Activated CD4-positive, alpha-beta T cell treated with anti-CD3 and anti-CD28 coated beads, Interleukin-2, Interleukin-6, amounts not matched to agents 100 ng/mL and 50 ng/mL, durations not matched to agents 16 hours and 8 hours (primary cell): ENCODE data around the gene ZNF564.
"Not testable (repeated sequence)": the region's sequence is repeated elsewhere in the genome, so short reads cannot be mapped to it uniquely, and the experiment has no call there.

ENCODE experiments used
- DNase-seq: peaks from one replicate; pipeline ENCODE4 v3.0.0-alpha.2; 2020

ZNF564 gene

GRCh38 chr19:12495002-12495802, 56.1 kb downstream of the ZNF564 start:
- peak; percentile 84 for DNase-seq

GRCh38 chr19:12494260-12494860, 56.9 kb downstream of the ZNF564 start:
- DNase-seq: no peak

- not testable (repeated sequence) for DNase-seq
Observed at GRCh38 chr19:12486265-12486783, 65.0 kb downstream of the ZNF564 start.

GRCh38 chr19:12485571-12485970, 65.7 kb downstream of the ZNF564 start:
- no peak for DNase-seq

- no peak for DNase-seq
Observed at GRCh38 chr19:12485052-12485416, 66.2 kb downstream of the ZNF564 start.

GRCh38 chr19:12484371-12485051, 66.8 kb downstream of the ZNF564 start, which contains the start of gene ZNF709:
Gene ZNF709, minus strand, starts transcription at chr19:12484816. Its CDS starts 159 bp downstream, at chr19:12484657.
- DNase-seq: peak; percentile 90

GRCh38 chr19:12484011-12484370, 67.3 kb downstream of the ZNF564 start:
- no peak for DNase-seq

- DNase-seq: no peak
Observed at GRCh38 chr19:12482509-12482886, 68.8 kb downstream of the ZNF564 start.

GRCh38 chr19:12481781-12482508, 69.3 kb downstream of the ZNF564 start:
- DNase-seq: no peak

GRCh38 chr19:12478234-12478941, 72.9 kb downstream of the ZNF564 start:
- DNase-seq: no peak
